ENCODE measurements around the gene SIM1. TPM values are rescaled to one million over a fixed set of nuclear protein-coding genes. Genes with fewer than 3 reads are reported as not detected.
"Not testable (repeated sequence)": the region's sequence is repeated elsewhere in the genome, so short reads cannot be mapped to it uniquely, and the experiment has no call there.

The SIM1 gene
- total and polyA plus RNA-seq, 2 experiments from 2014 or later, result not detected

DNA sequence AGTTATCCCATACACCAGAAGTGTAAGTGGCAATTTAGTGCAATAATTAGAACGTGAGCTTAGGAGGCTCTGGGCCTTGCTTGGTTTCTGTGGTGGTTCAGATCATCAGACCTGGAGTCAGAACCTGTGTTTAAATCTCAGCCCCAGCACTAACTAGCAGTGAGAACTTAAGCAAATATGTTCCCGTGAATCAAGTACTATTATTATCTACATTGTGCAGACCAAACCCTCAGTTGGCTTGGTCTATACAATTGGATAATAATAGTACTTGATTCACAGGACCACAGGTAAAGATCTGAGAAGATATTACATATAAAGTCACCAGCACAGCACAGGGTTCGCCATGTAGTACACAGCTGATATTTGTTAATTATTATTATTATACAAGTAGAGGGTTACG lies 93.1 kb downstream of the SIM1 start:
- no peaks in the 10 kb centered on the region for H3K27me3 ChIP-seq
- no peaks in the 10 kb centered on the region for H3K9me3 ChIP-seq (ENCODE audit: low read depth)
- TF ChIP-seq, protein P1, sequence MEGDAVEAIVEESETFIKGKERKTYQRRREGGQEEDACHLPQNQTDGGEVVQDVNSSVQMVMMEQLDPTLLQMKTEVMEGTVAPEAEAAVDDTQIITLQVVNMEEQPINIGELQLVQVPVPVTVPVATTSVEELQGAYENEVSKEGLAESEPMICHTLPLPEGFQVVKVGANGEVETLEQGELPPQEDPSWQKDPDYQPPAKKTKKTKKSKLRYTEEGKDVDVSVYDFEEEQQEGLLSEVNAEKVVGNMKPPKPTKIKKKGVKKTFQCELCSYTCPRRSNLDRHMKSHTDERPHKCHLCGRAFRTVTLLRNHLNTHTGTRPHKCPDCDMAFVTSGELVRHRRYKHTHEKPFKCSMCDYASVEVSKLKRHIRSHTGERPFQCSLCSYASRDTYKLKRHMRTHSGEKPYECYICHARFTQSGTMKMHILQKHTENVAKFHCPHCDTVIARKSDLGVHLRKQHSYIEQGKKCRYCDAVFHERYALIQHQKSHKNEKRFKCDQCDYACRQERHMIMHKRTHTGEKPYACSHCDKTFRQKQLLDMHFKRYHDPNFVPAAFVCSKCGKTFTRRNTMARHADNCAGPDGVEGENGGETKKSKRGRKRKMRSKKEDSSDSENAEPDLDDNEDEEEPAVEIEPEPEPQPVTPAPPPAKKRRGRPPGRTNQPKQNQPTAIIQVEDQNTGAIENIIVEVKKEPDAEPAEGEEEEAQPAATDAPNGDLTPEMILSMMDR (IDR thresholded peaks at IDR 0.05; ENCODE audit: low read depth, low read length), result no peak
- H3K4me3 ChIP-seq, result no peak overlapping the region
- no peak overlapping the region for H3K27ac ChIP-seq
- peaks cover 3% of the 10 kb centered on the region for H3K4me1 ChIP-seq (ENCODE audit: low read depth)
- no peak for DNase-seq (ENCODE audit: low read depth in 1 of 2, low spot score in 1 of 2)
- H3K36me3 ChIP-seq, result no peaks in the 10 kb centered on the region

DNA sequence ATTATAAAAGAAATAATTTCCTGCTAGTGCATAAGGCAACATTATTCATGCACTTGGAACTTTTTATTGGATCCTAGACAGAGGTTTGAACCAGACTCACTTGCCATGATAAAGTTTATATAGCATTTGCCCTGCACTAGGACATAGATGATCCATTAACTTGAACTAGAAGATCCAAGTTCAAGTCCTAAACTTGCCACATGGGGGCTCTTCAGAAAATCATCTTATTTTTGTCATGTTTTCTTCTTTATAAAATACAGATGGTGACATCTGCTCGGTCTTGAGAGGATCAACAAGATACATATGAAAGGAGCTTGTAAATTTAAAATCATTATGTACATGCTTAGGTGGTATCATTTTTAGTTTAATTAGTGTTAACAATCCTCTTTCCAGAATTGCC lies 94.5 kb downstream of the SIM1 start:
- no peak for DNase-seq (ENCODE audit: low read depth in 1 of 2, low spot score in 1 of 2)
- TF ChIP-seq, protein P1 (IDR thresholded peaks at IDR 0.05; ENCODE audit: low read depth, low read length), result peak; percentile 17
- no peak overlapping the region for H3K4me3 ChIP-seq

DNA sequence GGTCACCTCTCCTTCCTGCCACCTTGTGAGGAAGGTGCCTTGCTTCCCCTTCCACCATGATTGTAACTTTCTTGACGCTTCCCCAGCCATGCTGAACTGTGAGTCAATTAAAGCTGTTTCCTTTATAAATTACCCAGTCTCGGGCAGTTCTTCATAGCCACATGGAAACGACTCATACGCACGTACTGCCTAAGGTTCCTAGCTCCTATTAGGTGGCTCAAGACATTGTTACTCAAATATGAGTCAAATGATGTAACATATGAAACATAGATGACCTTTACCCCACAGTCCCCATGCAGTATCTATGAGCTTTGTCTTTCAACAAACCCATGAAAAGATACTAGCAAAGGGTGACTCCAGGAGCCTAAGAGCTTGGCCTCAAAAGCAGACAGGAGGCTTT lies 98.3 kb downstream of the SIM1 start:
- Histone ChIP-seq H3K27me3 (no peaks in the 10 kb centered on the region), H3K27ac (no peak overlapping the region), H3K4me3 (no peak overlapping the region), H3K4me1 (ENCODE audit: low read depth) (no peaks in the 10 kb centered on the region), H3K36me3 (no peaks in the 10 kb centered on the region), H3K9me3 (ENCODE audit: low read depth) (no peaks in the 10 kb centered on the region)
- TF ChIP-seq, protein P1 (IDR thresholded peaks at IDR 0.05; ENCODE audit: low read depth, low read length), result no peak
- DNase-seq (ENCODE audit: low read depth in 1 of 2, low spot score in 1 of 2), result peak in 1 of 2 donors; percentile 45

More for the DNA sequence above, 94.5 kb downstream of the SIM1 start:
- Histone ChIP-seq H3K36me3 (no peaks in the 10 kb centered on the region), H3K27ac (no peak overlapping the region), H3K4me1 (ENCODE audit: low read depth) (no peaks in the 10 kb centered on the region), H3K9me3 (ENCODE audit: low read depth) (no peaks in the 10 kb centered on the region), H3K27me3 (no peaks in the 10 kb centered on the region)

DNA sequence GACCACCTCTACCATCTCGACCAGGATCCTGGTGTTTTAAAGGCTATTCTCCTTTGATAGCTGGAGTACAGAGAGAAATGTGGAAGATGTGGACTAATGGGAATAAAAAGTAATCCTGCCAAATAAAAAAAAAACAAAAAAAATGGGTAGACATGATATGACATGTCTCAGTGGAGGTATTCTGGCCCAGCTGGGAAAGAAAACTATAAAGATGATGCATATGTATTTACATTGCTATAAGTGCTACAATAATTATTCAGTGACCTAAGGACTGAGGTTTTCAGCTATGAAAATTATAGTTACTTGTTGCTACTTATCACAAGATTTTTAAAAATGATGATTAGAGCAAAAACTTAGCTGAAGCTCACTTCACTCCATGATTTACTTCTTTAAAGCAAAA lies 101.1 kb downstream of the SIM1 start:
- Histone ChIP-seq H3K9me3 (ENCODE audit: low read depth) (no peaks in the 10 kb centered on the region), H3K4me3 (no peak overlapping the region), H3K36me3 (no peaks in the 10 kb centered on the region), H3K27me3 (no peaks in the 10 kb centered on the region), H3K4me1 (ENCODE audit: low read depth) (no peaks in the 10 kb centered on the region), H3K27ac (no peak overlapping the region)
- DNase-seq (ENCODE audit: low read depth in 1 of 2, low spot score in 1 of 2), result no peak
- TF ChIP-seq, protein P1 (IDR thresholded peaks at IDR 0.05; ENCODE audit: low read depth, low read length), result no peak

DNA sequence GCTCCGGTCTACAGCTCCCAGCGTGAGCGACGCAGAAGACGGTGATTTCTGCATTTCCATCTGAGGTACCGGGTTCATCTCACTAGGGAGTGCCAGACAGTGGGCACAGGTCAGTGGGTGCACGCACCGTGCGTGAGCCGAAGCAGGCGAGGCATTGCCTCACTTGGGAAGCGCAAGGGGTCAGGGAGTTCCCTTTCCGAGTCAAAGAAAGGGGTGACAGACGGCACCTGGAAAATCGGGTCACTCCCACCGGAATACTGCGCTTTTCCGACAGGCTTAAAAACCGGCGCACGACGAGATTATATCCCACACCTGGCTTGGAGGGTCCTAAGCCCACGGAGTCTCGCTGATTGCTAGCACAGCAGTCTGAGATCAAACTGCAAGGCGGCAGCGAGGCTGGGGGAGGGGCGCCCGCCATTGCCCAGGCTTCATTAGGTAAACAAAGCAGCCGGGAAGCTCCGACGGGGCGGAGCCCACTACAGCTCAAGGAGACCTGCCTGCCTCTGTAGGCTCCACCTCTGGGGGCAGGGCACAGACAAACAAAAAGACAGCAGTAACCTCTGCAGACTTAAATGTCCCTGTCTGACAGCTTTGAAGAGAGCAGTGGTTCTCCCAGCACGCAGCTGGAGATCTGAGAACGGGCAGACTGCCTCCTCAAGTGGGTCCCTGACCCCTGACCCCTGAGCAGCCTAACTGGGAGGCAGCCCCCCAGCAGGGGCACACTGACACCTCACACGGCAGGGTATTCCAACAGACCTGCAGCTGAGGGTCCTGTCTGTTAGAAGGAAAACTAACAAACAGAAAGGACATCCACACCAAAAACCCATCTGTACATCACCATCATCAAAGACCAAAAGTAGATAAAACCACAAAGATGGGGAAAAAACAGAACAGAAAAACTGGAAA lies 109.7 kb downstream of the SIM1 start:
- not testable (repeated sequence) for H3K4me3 ChIP-seq; DNase-seq (ENCODE audit: low read depth in 1 of 2, low spot score in 1 of 2); H3K27me3 ChIP-seq; H3K4me1 ChIP-seq (ENCODE audit: low read depth); H3K9me3 ChIP-seq (ENCODE audit: low read depth); H3K27ac ChIP-seq; H3K36me3 ChIP-seq

DNA sequence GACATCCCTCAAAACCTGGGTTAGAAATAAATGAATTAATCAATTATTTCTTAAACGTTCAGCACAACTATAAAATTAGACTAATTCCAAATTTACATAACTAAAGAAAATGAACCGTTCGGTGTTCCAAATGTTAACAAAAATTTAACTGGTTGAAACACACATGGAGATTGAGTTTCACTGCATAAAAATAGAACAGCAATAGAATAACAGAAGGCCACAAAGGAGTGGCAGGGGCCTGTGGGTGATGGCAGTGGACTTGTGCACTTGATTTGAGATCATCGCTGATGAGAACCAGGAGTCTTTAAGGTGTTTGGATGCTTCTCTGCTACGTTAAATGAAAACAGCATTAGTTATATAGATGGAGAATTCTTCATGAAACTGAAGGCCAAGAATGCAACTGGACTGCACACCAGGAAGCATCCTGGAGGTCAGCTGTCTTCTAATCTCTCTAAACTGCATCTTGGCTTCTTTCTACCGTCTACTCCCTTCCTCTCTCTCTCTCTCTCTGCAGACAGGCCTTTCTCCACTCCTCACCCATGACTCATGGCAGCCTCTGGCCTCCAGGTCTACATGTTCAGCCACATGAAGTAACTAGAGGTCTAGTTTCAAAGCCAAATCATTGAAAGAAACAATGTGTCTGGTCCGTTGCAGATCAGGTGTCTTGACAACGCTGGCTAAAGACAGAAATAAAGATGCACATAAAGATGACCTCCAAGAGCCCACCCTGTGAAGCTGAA lies 111.3 kb downstream of the SIM1 start:
- Histone ChIP-seq H3K4me3 (no peak overlapping the region), H3K4me1 (ENCODE audit: low read depth) (no peaks in the 10 kb centered on the region), H3K36me3 (no peaks in the 10 kb centered on the region), H3K27me3 (no peaks in the 10 kb centered on the region), H3K27ac (no peak overlapping the region), H3K9me3 (ENCODE audit: low read depth) (no peaks in the 10 kb centered on the region)
- TF ChIP-seq, protein P1 (IDR thresholded peaks at IDR 0.05; ENCODE audit: low read depth, low read length), result no peak
- peak in 1 of 2 donors; percentile 79 for DNase-seq (ENCODE audit: low read depth in 1 of 2, low spot score in 1 of 2)

Data from cardiac muscle cell (in vitro differentiated cells and primary cell).